K562 (cell line): ENCODE measurements around the gene SERTAD1. TPM values are rescaled to one million over a fixed set of nuclear protein-coding genes. Genes with fewer than 3 reads are reported as not detected.

Experiments
- FIP1L1 ChIP-seq: fragments of 200-400 bp; formaldehyde crosslinking; IDR thresholded peaks from 2 replicates; pipeline ENCODE4 v1.6.1; 2018; ENCODE audit warnings: mild to moderate bottlenecking, low read depth, low read length; ENCODE audit not compliant: poor library complexity, severe bottlenecking
- HDAC3 ChIP-seq: fragments of 450-650 bp; IDR thresholded peaks from 2 replicates; pipeline ENCODE4 v1.6.1; 2018; ENCODE audit warnings: borderline replicate concordance, mild to moderate bottlenecking, moderate library complexity; ENCODE audit not compliant: partially characterized antibody
- HSF4 ChIP-seq: fragments of 250-450 bp; sonication (Bioruptor Pico); IDR thresholded peaks from 2 replicates; pipeline ENCODE4 v2.1.2; 2022; ENCODE audit warnings: mild to moderate bottlenecking, moderate library complexity, borderline replicate concordance
- ILK ChIP-seq: fragments of 450-650 bp; IDR thresholded peaks from 2 replicates; pipeline ENCODE4 v1.6.1; 2016; ENCODE audit warnings: missing genetic modification characterization, low read depth, mild to moderate bottlenecking, missing compliant biosample characterization, moderate library complexity, borderline replicate concordance
- MCM5 ChIP-seq: fragments of 450-650 bp; IDR thresholded peaks from 2 replicates; pipeline ENCODE4 v1.6.1; 2016; ENCODE audit warnings: low read depth
- NFYB ChIP-seq: IDR thresholded peaks from 2 replicates; pipeline ENCODE4 v1.6.1; 2011; ENCODE audit warnings: mild to moderate bottlenecking, moderate library complexity; ENCODE audit not compliant: insufficient read length; ENCODE audit errors: extremely low read depth
- OTX1 ChIP-seq: fragments of 450-650 bp; formaldehyde crosslinking; IDR thresholded peaks from 2 replicates; pipeline ENCODE4 v1.4.0; 2022; ENCODE audit warnings: mild to moderate bottlenecking
- U2AF1 ChIP-seq: fragments of 200-400 bp; formaldehyde crosslinking; optimal IDR thresholded peaks from 2 replicates; pipeline ENCODE3; 2017; ENCODE audit warnings: mild to moderate bottlenecking, low read depth, low read length, moderate library complexity
- ZNF780A ChIP-seq: fragments of 250-450 bp; sonication (Bioruptor Pico); IDR thresholded peaks from 2 replicates; pipeline ENCODE4 v1.5.0; 2021; ENCODE audit warnings: mild to moderate bottlenecking
- polyA plus RNA-seq, 8 experiments: library from polyadenylated mRNA; depleted of rRNA in 4 of 8; stranded (reverse) in 5 of 8; unstranded in 3 of 8; fragments of >200 nt; fragmentation: Nextera tagmentation in 2 of 8; fragmentation: Illumina TruSeq in 1 of 8; extraction: Ambion mirVana in 2 of 8; extraction: Trizol in 1 of 8; gene quantifications; 2 replicates each; pipeline versions ENCODE4 v1.2.1 to v1.2.3, GENCODE V29; 2011 to 2014; ENCODE audit warnings: inconsistent platforms in 1 of 8, missing spikeins in 1 of 8
- total RNA-seq, 7 experiments: library from RNA; depleted of rRNA in 6 of 7; stranded (reverse); fragments of >200 nt in 6 of 7; fragmentation: Illumina TruSeq in 2 of 7; extraction: Trizol in 2 of 7; gene quantifications; 2 replicates each; pipeline versions ENCODE4 v1.2.1 to v1.2.3, GENCODE V29; 2011 to 2021; ENCODE audit warnings: low replicate concordance in 1 of 7
- TF ChIP-seq, protein P1 (sequence below): fragments of 450-650 bp; formaldehyde crosslinking; IDR thresholded peaks from 2 replicates; pipeline ENCODE4 v1.4.0; 2020; ENCODE audit warnings: mild to moderate bottlenecking, moderate library complexity
- TF ChIP-seq, protein P2 (sequence below): fragments of 450-650 bp; formaldehyde crosslinking; IDR thresholded peaks from 2 replicates; pipeline ENCODE4 v1.4.0; 2022; ENCODE audit warnings: missing genetic modification characterization
- TF ChIP-seq, protein P3 (sequence below): sonication (generic); formaldehyde crosslinking; IDR thresholded peaks from 2 replicates; pipeline ENCODE4 v1.8.1; 2023; ENCODE audit warnings: mild to moderate bottlenecking, missing genetic modification reagents
- TF ChIP-seq, protein P4 (sequence below): fragments of 250-450 bp; sonication (Bioruptor Pico); IDR thresholded peaks from 2 replicates; pipeline ENCODE4 v1.4.0; 2020; ENCODE audit warnings: mild to moderate bottlenecking, moderate library complexity
- TF ChIP-seq, protein P5 (sequence below): sonication (generic); formaldehyde crosslinking; IDR thresholded peaks from 2 replicates; pipeline ENCODE4 v1.8.0; 2023; ENCODE audit warnings: missing genetic modification reagents, mild to moderate bottlenecking, borderline replicate concordance

The SERTAD1 gene
- total and polyA plus RNA-seq, 9 of the 15 experiments (the other 6 are each of a cell fraction or from before 2014, with no cell fraction given): 0.15 to 8.7 (median 4.9) TPM

DNA sequence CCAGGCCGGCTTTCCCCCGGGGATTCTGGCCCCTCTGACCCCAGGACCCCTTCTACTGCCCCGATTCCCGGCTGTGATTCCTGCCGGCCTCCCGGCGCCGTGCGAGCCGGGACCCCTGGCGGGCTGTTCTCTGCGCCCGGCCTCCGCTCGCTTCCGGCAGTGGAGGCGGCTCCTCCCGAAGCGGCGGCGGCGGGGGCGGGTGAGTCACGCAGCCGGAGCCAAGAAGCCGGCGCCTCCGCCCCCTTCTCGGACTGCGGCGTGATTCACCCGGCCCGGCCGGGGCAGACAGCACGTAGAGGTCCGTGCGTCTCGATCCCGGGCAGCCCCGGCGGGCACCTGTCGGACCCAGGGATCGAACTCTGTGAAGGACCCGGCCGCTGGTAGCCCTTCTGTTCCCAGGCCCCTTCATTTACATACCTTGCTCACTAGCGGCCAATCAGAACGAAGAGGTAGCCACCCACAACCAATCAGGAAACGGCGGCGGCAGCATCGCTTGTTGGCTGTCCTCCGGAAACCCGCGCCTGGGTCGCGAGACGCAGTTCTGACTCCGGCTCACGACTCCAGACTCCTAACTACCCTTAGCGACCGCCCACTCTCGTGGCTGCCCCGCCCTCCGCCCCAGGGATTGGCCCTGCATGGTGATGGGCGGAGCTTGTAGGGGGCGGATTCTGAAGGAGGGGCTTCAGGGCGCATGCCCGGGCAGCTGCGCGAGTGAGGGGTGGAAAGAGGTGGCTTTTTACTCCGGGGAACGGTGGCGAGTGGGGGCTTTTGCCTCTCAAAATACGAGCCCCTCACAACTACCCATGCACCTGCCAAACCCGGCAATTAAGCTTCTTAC is at the start of gene SERTAD1 (continued):
- TF ChIP-seq, protein P1, sequence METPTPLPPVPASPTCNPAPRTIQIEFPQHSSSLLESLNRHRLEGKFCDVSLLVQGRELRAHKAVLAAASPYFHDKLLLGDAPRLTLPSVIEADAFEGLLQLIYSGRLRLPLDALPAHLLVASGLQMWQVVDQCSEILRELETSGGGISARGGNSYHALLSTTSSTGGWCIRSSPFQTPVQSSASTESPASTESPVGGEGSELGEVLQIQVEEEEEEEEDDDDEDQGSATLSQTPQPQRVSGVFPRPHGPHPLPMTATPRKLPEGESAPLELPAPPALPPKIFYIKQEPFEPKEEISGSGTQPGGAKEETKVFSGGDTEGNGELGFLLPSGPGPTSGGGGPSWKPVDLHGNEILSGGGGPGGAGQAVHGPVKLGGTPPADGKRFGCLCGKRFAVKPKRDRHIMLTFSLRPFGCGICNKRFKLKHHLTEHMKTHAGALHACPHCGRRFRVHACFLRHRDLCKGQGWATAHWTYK (CRISPR knock-in tag): no peak; the same call in 1 of the 2 replicates
- TF ChIP-seq U2AF1 (peak; percentile 31), NFYB (peak; percentile 99), OTX1 (CRISPR knock-in tag) (no peak), ZNF780A (no peak), ILK (no peak), HDAC3 (no peak), MCM5 (no peak), HSF4 (CRISPR knock-in tag) (no peak), FIP1L1 (peak; percentile 92)
- TF ChIP-seq, protein P2, sequence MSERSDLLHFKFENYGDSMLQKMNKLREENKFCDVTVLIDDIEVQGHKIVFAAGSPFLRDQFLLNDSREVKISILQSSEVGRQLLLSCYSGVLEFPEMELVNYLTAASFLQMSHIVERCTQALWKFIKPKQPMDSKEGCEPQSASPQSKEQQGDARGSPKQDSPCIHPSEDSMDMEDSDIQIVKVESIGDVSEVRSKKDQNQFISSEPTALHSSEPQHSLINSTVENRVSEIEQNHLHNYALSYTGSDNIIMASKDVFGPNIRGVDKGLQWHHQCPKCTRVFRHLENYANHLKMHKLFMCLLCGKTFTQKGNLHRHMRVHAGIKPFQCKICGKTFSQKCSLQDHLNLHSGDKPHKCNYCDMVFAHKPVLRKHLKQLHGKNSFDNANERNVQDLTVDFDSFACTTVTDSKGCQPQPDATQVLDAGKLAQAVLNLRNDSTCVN (CRISPR knock-in tag): no peak
- TF ChIP-seq, protein P3, sequence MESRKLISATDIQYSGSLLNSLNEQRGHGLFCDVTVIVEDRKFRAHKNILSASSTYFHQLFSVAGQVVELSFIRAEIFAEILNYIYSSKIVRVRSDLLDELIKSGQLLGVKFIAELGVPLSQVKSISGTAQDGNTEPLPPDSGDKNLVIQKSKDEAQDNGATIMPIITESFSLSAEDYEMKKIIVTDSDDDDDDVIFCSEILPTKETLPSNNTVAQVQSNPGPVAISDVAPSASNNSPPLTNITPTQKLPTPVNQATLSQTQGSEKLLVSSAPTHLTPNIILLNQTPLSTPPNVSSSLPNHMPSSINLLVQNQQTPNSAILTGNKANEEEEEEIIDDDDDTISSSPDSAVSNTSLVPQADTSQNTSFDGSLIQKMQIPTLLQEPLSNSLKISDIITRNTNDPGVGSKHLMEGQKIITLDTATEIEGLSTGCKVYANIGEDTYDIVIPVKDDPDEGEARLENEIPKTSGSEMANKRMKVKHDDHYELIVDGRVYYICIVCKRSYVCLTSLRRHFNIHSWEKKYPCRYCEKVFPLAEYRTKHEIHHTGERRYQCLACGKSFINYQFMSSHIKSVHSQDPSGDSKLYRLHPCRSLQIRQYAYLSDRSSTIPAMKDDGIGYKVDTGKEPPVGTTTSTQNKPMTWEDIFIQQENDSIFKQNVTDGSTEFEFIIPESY (CRISPR knock-in tag): no peak
- TF ChIP-seq, protein P4, sequence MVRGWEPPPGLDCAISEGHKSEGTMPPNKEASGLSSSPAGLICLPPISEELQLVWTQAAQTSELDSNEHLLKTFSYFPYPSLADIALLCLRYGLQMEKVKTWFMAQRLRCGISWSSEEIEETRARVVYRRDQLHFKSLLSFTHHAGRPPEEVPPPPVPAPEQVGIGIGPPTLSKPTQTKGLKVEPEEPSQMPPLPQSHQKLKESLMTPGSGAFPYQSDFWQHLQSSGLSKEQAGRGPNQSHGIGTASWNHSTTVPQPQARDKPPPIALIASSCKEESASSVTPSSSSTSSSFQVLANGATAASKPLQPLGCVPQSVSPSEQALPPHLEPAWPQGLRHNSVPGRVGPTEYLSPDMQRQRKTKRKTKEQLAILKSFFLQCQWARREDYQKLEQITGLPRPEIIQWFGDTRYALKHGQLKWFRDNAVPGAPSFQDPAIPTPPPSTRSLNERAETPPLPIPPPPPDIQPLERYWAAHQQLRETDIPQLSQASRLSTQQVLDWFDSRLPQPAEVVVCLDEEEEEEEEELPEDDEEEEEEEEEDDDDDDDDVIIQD (CRISPR knock-in tag): no peak
- TF ChIP-seq, protein P5, sequence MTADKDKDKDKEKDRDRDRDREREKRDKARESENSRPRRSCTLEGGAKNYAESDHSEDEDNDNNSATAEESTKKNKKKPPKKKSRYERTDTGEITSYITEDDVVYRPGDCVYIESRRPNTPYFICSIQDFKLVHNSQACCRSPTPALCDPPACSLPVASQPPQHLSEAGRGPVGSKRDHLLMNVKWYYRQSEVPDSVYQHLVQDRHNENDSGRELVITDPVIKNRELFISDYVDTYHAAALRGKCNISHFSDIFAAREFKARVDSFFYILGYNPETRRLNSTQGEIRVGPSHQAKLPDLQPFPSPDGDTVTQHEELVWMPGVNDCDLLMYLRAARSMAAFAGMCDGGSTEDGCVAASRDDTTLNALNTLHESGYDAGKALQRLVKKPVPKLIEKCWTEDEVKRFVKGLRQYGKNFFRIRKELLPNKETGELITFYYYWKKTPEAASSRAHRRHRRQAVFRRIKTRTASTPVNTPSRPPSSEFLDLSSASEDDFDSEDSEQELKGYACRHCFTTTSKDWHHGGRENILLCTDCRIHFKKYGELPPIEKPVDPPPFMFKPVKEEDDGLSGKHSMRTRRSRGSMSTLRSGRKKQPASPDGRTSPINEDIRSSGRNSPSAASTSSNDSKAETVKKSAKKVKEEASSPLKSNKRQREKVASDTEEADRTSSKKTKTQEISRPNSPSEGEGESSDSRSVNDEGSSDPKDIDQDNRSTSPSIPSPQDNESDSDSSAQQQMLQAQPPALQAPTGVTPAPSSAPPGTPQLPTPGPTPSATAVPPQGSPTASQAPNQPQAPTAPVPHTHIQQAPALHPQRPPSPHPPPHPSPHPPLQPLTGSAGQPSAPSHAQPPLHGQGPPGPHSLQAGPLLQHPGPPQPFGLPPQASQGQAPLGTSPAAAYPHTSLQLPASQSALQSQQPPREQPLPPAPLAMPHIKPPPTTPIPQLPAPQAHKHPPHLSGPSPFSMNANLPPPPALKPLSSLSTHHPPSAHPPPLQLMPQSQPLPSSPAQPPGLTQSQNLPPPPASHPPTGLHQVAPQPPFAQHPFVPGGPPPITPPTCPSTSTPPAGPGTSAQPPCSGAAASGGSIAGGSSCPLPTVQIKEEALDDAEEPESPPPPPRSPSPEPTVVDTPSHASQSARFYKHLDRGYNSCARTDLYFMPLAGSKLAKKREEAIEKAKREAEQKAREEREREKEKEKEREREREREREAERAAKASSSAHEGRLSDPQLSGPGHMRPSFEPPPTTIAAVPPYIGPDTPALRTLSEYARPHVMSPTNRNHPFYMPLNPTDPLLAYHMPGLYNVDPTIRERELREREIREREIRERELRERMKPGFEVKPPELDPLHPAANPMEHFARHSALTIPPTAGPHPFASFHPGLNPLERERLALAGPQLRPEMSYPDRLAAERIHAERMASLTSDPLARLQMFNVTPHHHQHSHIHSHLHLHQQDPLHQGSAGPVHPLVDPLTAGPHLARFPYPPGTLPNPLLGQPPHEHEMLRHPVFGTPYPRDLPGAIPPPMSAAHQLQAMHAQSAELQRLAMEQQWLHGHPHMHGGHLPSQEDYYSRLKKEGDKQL (CRISPR knock-in tag): no peak
